ENCODE data around the gene SAMD3. TPM values are rescaled to one million over a fixed set of nuclear protein-coding genes. Genes with fewer than 3 reads are reported as not detected.

SAMD3 gene
- total and polyA plus RNA-seq, 4 donors: 0.08 to 4.3 (median 1.2) TPM

DNA sequence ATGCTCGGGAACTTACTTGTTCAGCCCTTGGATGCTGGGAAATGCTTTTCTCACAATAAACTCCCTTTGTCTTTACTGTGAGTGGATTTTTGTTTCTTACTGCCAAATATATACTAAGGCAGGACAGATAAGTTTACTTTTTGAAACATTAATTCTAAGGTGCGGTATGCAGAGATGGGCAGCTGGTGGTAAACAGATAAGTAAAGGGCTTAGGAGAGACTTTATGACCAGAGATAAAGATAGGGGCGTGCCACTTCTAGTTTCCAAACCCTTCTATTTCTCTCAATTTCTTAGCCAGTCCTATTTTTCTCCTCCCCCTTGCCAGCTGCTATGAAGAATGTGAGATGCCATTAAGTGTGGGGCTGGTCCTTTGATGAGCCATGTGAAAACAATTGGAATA, 16.3 kb downstream of the SAMD3 start:
- Histone ChIP-seq H3K27ac (ENCODE audit: low read depth in 1 of 2, low read length in 2 of 2) (no peak overlapping the region), H3K27me3 (ENCODE audit: control insufficient read depth in 4 of 4, insufficient read depth in 4 of 4, low read length in 3 of 4) (peaks cover 0 to 3% (median 0%) of the 10 kb centered on the region in 4 donors), H3K36me3 (ENCODE audit: control insufficient read depth in 4 of 4, insufficient read depth in 3 of 4, low read depth in 1 of 4, low read length in 3 of 4) (no peaks in the 10 kb centered on the region), H3K9ac (ENCODE audit: low read depth in 1 of 2, low read length in 2 of 2) (no peak overlapping the region), H3K4me1 (ENCODE audit: control insufficient read depth in 4 of 4, insufficient read depth in 4 of 4, low read length in 3 of 4) (no peaks in the 10 kb centered on the region), H3K9me3 (ENCODE audit: control insufficient read depth in 4 of 4, low read length in 3 of 4) (no peaks in the 10 kb centered on the region), H3K4me3 (ENCODE audit: low read depth in 1 of 3, low read length in 3 of 3) (no peak overlapping the region)
- WGBS: 84% methylated on average over 3 of the region's 3 CpGs
- DNase-seq (ENCODE audit: low spot score): no peak
- TF ChIP-seq FOXA1 (IDR thresholded peaks at IDR 0.05): no peak
- no peak for TF ChIP-seq RAD21 (IDR thresholded peaks at IDR 0.05)
- no peak for TF ChIP-seq HNF4A (conservative IDR thresholded peaks at IDR 0.05)
- no peak for TF ChIP-seq SP1 (IDR thresholded peaks at IDR 0.05)
- no peak for TF ChIP-seq YY1 (IDR thresholded peaks at IDR 0.05)
- TF ChIP-seq, protein P1, sequence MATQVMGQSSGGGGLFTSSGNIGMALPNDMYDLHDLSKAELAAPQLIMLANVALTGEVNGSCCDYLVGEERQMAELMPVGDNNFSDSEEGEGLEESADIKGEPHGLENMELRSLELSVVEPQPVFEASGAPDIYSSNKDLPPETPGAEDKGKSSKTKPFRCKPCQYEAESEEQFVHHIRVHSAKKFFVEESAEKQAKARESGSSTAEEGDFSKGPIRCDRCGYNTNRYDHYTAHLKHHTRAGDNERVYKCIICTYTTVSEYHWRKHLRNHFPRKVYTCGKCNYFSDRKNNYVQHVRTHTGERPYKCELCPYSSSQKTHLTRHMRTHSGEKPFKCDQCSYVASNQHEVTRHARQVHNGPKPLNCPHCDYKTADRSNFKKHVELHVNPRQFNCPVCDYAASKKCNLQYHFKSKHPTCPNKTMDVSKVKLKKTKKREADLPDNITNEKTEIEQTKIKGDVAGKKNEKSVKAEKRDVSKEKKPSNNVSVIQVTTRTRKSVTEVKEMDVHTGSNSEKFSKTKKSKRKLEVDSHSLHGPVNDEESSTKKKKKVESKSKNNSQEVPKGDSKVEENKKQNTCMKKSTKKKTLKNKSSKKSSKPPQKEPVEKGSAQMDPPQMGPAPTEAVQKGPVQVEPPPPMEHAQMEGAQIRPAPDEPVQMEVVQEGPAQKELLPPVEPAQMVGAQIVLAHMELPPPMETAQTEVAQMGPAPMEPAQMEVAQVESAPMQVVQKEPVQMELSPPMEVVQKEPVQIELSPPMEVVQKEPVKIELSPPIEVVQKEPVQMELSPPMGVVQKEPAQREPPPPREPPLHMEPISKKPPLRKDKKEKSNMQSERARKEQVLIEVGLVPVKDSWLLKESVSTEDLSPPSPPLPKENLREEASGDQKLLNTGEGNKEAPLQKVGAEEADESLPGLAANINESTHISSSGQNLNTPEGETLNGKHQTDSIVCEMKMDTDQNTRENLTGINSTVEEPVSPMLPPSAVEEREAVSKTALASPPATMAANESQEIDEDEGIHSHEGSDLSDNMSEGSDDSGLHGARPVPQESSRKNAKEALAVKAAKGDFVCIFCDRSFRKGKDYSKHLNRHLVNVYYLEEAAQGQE (IDR thresholded peaks at IDR 0.05): no peak
- no peak for TF ChIP-seq EGR1 (IDR thresholded peaks at IDR 0.05; ENCODE audit: low read depth in 2 of 2)
- TF ChIP-seq RXRA (IDR thresholded peaks at IDR 0.05): no peak
- TF ChIP-seq FOXA2 (IDR thresholded peaks at IDR 0.05): no peak
- no peak for TF ChIP-seq CTCF (IDR thresholded peaks at IDR 0.05; ENCODE audit: low read depth, low read length, missing input control)
- no peak for TF ChIP-seq ATF3 (IDR thresholded peaks at IDR 0.05)
- no peak for TF ChIP-seq ZBTB33 (IDR thresholded peaks at IDR 0.05)
- no peak for TF ChIP-seq MAX (IDR thresholded peaks at IDR 0.05)
- TF ChIP-seq HNF4G (IDR thresholded peaks at IDR 0.05): no peak
- TF ChIP-seq GABPA (IDR thresholded peaks at IDR 0.05 in 1 of 2, conservative IDR thresholded peaks at IDR 0.05 in 1 of 2): no peak
- no peak for TF ChIP-seq NR2F2 (IDR thresholded peaks at IDR 0.05)
- no peak for TF ChIP-seq JUND (IDR thresholded peaks at IDR 0.05)
- no peak for TF ChIP-seq TAF1 (conservative IDR thresholded peaks at IDR 0.05)
